ENCODE measurements around the gene ELOVL6. TPM values are rescaled to one million over a fixed set of nuclear protein-coding genes. Genes with fewer than 3 reads are reported as not detected.

Gene ELOVL6
- total RNA-seq, 3 donors from 2014 or later = 21.8 to 59.8 (median 50.3) TPM

- Histone ChIP-seq H3K36me3 (ENCODE audit: low read depth) (no peaks in the 10 kb centered on the region), H3K9me3 (no peaks in the 10 kb centered on the region), H3K4me1 (ENCODE audit: low read depth) (no peaks in the 10 kb centered on the region), H3K4me3 (no peak overlapping the region)
- no peak for ATAC-seq
- DNase-seq = no peak
- intact Hi-C loops (cut with DNase I, micrococcal nuclease) = loop anchor here in 1 of 2 donors (10.0 kb wide), 1 partner anchor 157 kb away; no protein-coding TSS in a partner anchor
- no peak for TF ChIP-seq CTCF (IDR thresholded peaks at IDR 0.05)
Observed at GRCh38 chr4:110211770-110212061, 13.3 kb upstream of the ELOVL6 start.

GRCh38 chr4:110211007-110211769 lies 12.8 kb upstream of the ELOVL6 start:
- no peaks in the 10 kb centered on the region for H3K4me1 ChIP-seq (ENCODE audit: low read depth)
- peak; percentile 65 for ATAC-seq
- no peaks in the 10 kb centered on the region for H3K36me3 ChIP-seq (ENCODE audit: low read depth)
- no peak overlapping the region for H3K4me3 ChIP-seq
- TF ChIP-seq CTCF (IDR thresholded peaks at IDR 0.05) = peak; percentile 77
- intact Hi-C loops (cut with DNase I, micrococcal nuclease) = loop anchor here in 1 of 2 donors (10.0 kb wide), 1 partner anchor 156 kb away; no protein-coding TSS in a partner anchor
- peak in 1 of 3 donors; percentile 58 for DNase-seq
- no peaks in the 10 kb centered on the region for H3K9me3 ChIP-seq

- intact Hi-C loops (cut with DNase I, micrococcal nuclease) = loop anchor here in 1 of 2 donors (10.0 kb wide), 1 partner anchor 154 kb away; no protein-coding TSS in a partner anchor
Observed at GRCh38 chr4:110208419-110208818, 10.0 kb upstream of the ELOVL6 start.

GRCh38 chr4:110207233-110207632 lies 8.8 kb upstream of the ELOVL6 start:
- TF ChIP-seq CTCF (IDR thresholded peaks at IDR 0.05) = no peak
- no peak overlapping the region for H3K4me3 ChIP-seq
- ATAC-seq (no peak), DNase-seq (no peak)
- no peaks in the 10 kb centered on the region for H3K4me1 ChIP-seq (ENCODE audit: low read depth)
- no peaks in the 10 kb centered on the region for H3K36me3 ChIP-seq (ENCODE audit: low read depth)
- intact Hi-C loops (cut with DNase I, micrococcal nuclease) = loop anchor here in 1 of 2 donors (10.0 kb wide), 1 partner anchor 152 kb away; no protein-coding TSS in a partner anchor
- no peaks in the 10 kb centered on the region for H3K9me3 ChIP-seq

More at GRCh38 chr4:110208419-110208818, 10.0 kb upstream of the ELOVL6 start:
- H3K36me3 ChIP-seq (ENCODE audit: low read depth) = no peaks in the 10 kb centered on the region
- H3K4me3 ChIP-seq = no peak overlapping the region
- no peak for ATAC-seq
- no peaks in the 10 kb centered on the region for H3K4me1 ChIP-seq (ENCODE audit: low read depth)
- H3K9me3 ChIP-seq = no peaks in the 10 kb centered on the region
- DNase-seq = no peak
- no peak for TF ChIP-seq CTCF (IDR thresholded peaks at IDR 0.05)

- no peak for TF ChIP-seq CTCF (IDR thresholded peaks at IDR 0.05)
- intact Hi-C loops (cut with DNase I, micrococcal nuclease) = loop anchor here in 1 of 2 donors (10.0 kb wide), 1 partner anchor 147 kb away; no protein-coding TSS in a partner anchor
Observed at GRCh38 chr4:110202024-110202423, 3.6 kb upstream of the ELOVL6 start.

More at GRCh38 chr4:110202024-110202423, 3.6 kb upstream of the ELOVL6 start:
- DNase-seq = no peak
- ATAC-seq = no peak
- H3K4me1 ChIP-seq (ENCODE audit: low read depth) = no peaks in the 10 kb centered on the region
- H3K4me3 ChIP-seq = no peak overlapping the region
- no peaks in the 10 kb centered on the region for H3K9me3 ChIP-seq
- no peaks in the 10 kb centered on the region for H3K36me3 ChIP-seq (ENCODE audit: low read depth)

Data from mucosa of descending colon (tissue), 3 donors.